HG02642 (cell line): ENCODE measurements around the gene XAF1.
"Not testable (repeated sequence)": the region's sequence is repeated elsewhere in the genome, so short reads cannot be mapped to it uniquely, and the experiment has no call there.

ENCODE experiments used
- ATAC-seq: cut with Tn5 transposase; IDR thresholded peaks from one replicate; pipeline ENCODE4 v1.9.1; 2021; ENCODE audit warnings: mild to moderate bottlenecking; ENCODE audit not compliant: unreplicated experiment, poor library complexity

Gene XAF1

DNA sequence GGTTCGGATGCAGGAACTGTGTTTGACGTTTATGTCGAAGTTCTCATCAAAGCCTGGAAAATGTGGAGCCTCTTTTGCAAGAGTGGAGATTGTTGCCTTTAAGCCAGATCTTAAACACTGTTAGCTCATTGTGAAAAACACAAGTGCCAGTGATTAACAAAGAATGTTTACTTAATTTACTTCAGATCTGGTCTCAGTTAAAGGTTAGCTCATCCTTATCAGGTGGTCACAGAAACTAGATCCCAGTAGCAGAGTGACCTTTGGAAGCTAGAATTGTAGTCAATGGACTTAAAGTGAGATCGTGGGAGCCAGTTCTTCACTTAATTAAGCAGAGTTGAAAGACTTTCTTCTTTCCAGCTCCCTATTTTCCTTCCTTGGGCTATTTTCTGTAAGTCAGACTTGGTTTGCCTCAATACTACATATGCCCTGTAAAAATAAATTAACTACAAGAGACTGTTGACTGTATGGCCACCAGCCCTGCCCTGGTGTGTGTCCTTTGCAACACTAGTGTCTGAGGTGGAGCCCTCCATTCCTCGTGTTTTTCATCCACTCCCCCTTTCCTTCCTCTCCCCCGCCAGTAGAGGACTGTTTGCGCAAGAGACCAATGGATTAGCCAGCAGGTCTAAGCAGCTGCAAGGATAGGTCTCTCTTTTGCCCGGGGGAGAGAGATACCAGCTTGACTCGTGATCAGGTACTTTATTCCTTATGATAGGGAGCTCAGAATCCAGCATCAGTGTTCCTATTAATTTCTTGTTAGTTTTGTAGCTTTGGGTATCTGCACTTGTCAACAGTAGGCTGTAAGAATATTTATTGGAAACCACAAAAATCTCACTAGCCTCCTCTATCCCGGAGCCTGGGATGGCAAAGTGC lies 40.4 kb downstream of the XAF1 start:
- ATAC-seq: no peak

DNA sequence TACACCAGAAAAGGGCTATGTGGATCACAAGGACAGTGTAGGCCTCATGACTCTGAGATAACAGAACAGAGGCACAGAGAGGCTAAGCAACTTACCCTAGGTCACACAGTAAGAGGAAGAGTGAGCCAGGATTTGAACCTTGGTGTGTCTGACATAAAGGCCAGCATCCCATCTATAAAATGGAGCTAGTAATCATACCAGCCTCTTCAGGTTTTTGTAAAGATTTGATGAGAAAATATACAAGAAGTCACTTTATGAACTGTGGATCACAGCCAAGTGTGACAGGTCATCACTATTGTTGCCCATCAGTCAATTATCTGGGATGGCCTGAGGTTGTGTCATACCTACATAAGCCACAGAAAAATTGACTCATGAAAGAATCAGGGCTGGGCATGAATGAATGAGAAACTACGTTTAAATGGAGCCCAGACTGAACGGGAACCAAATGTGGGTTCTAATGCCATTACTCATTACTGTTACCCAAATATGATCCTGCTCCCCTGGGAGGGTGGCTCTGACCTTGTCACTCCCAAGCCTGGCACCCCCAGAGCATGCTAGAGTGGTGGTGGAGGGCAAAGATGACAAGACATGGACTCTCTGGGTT lies 41.1 kb downstream of the XAF1 start:
- ATAC-seq: no peak

DNA sequence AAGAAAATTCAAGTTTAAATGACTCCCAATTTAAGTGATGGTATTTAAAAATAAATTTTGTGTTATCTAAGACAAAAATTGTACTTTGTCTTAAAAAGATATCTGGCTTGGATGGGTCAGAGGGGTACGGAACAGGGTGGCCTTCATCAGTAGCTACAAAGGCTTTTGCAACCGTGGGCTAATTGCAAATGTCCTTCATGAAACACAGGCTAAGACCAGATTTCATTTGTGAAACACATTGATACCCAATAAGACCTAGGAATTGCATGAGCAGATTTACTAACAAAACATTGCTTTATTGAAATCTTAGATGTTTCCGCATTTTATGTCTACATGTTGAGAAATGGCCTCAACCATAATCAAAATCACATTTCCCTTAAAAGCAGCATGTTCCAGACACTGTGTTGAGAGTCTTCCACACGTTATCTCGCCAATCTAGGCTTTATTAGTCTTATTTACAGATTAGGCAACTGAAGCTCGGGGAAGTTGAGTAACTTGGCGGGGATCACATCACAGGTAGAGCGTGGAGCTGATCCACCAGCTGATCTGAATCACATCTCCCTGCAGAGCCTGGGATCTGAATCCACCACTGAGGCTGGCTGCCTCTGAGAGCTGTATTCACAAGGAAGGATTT lies 42.0 kb downstream of the XAF1 start:
- no peak for ATAC-seq

DNA sequence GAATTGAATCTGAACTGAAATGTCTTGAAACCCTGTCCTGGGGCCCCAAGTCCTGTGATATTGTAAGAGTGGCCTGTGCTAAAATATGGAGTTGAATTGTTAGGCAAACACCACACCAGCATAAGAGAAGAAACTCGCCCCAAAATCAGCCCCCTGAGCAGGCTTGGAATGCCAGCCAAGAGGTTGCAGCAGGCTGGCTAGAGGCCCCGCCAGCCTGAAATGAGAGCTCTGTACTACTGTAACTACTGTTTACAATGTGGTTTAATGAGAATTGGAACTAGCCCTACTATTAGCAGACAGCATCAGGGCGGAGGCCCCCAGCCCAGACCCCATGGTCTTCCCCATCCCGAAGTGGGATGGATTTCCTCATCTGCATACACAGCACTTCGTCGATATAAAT lies 43.9 kb downstream of the XAF1 start:
- no peak for ATAC-seq

DNA sequence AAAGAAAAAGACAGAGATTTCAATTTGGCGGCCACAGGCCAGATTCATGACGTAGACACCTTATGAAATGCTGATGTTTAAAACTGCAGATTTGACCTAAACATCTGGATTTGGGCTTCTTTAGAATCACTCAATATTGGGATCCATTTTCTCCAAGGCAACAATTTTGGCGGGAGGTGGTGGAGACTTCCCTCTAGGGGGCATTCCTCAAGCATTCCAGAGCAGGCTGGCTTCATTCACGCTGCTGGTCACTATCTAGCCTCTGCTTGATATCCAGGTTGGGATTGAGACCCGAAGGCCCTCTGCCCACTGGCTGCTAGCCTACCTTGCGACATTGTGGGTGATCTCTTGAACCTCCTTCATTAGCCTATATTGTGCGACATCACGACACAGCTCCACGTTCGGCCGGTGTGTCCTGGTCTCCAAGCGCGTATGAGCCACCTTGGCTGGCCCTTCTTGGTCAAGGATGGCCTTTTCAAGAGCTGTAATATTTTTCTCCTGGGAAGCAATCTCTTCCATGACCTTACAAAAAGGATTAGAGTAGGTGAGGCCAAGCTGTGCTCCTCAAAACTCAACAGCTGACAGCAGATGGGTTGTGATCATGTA lies 44.7 kb downstream of the XAF1 start:
- ATAC-seq: no peak

DNA sequence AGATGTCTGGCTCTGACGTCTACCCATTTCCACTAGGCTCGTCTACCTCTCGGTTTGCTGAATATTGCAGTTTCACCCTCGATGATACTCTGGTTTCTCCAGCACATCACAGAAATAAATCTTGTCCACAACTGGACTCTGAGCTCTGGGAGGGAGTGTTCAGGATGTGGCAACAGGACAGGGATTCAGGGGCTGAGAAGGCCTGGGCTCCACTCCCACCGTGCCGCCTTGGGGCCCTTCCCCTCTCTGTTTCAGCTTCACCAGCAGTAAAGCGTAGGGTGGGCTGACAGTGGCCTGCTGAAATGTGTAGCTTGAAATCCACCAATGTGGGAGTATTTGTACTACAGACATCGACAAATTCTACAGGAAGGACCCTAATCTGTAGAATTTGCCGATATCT lies 55.7 kb downstream of the XAF1 start:
- ATAC-seq: no peak

DNA sequence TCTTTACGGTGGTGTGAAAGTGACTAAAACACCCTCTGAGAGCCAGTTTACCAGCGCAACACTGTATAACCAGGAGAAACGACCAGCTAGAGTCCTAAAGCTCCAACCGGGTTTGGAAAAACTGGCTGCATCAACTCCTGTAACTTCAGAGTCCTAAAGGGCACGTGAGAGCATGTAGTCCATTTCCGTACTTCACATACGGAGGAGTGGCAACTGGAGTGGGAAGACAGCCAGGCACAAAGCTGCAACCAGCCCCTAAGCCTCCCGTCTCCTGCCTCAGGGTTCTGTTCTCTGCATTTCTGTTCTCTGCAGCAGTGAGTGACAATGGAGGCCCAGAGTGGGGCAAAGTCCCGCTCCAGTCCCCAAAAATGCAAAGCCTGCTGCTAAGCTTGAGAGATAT lies 56.4 kb downstream of the XAF1 start:
- no peak for ATAC-seq

DNA sequence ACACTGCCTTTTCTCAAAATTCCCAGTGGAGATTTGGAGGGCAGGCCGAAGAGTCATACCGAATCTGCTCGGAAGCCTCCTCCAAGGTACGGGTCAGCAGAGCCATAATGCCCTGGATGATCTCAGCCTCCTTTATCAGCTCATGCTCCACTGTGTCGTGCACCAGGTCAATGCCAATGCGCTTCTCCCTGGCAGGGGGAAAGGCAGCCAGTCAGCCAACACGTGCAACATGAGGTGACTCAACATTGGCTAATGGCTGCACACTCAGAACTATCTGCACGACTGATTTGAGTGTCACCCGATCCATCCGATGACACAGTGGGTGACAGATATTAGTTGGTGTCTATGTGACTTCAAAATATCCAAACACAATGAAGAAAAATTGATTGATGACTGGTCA lies 59.9 kb downstream of the XAF1 start:
- no peak for ATAC-seq

DNA sequence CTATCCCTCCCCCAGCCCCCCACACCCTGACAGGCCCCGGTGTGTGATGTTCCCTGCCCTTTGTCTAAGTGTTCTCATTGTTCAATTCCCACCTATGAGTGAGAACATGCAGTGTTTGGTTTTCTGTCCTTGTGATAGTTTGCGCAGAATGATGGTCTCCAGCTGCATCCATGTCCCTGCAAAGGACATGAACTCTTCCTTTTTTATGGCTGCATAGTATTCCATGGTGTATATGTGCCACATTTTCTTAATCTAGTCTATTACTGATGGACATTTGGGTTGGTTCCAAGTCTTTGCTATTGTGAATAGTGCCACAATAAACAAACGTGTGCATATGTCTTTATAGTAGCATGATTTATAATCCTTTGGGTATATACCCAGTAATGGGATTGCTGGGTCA lies 60.5 kb downstream of the XAF1 start:
- ATAC-seq: not testable (repeated sequence)

DNA sequence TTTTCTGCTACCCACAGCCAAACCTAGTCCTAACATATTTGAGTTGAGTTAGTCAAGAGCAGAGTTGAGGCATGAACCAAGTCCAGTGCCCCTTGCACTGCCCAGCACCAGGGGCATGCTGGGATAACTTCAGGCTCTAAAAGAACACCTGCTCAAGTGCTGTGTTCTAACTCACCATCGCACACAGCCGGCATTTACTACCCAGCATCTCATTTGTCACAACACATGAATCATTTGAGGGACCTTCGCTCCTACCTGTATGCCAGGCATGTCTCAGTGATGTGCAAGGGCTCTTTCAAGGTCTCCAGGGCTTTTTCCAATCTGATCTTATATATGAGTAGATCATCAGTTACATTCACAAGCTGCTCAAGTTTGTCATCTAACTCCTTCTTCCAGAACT lies 63.1 kb downstream of the XAF1 start:
- ATAC-seq: no peak

DNA sequence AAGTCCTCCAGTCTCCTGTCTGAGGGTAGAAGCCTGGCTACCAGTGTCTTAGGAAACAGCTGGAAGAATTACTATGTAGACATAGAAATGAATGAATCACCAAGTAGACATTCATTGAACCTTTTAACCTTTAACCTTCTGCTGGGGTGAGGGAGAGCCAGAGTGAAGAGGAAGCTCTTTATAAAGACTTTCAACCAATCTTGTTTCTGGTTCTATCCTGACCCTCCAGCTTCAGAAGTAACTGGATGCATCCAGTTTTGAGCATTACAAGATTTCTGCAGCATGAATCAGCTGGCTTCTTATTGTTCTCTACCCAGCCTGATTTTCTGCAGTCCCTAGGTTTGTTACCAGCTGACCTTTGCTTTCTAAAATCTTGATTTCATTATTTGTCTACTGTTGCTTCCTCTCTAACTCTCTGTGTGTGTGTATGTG lies 67.2 kb downstream of the XAF1 start:
- ATAC-seq: no peak
